HG03432 (cell line): ENCODE results near the gene CTNND2.
A peak's percentile ranks its signal among the peaks of the same experiment; 100 is the strongest.

Experiments
- ATAC-seq: cut with Tn5 transposase; IDR thresholded peaks from one replicate; pipeline ENCODE4 v1.9.1; 2021; ENCODE audit warnings: mild to moderate bottlenecking, moderate library complexity; ENCODE audit not compliant: unreplicated experiment

Gene CTNND2

GRCh38 chr5:11056560-11056959, 847.7 kb downstream of the CTNND2 start:
- ATAC-seq: no peak

DNA sequence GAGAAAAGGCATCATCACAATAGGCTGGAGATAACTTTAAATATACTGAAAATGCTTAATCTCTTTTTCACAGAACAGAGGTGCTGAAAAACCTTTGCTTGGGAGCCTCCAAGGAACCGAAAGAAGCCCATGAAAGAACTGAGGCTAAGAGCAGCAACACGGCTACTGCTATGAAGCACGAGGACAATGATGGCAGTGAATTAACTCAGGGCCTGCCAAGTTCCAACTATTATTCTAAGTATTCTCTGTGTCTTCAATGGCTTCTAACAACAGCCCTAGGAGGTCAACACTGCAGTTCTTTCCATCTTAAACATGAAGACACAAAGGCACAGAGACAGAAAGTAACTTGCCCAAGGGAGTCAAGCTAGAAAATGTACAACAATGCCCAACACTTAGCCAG, 850.2 kb downstream of the CTNND2 start:
- no peak for ATAC-seq

DNA sequence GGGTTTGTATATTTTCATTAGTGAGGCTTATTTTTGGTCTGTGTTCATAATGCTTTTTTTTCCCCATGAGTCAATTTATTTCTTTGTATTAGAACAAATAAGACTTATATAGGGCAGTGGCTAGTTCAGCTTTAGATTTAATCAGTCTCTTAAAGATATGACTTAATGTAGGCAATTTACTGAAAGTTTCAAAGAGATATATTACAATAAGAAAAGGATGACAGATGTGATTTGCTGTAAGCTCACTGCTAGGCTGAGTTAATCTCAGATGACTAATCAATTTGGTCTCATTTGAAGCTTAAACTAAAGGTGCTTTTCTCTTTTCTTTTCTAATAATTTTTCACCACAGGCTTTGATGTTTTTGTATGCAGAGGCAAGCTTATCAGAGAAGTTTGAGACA, 851.4 kb downstream of the CTNND2 start:
- no peak for ATAC-seq

- no peak for ATAC-seq
Observed at GRCh38 chr5:11050596-11051304, 853.5 kb downstream of the CTNND2 start.

GRCh38 chr5:11048760-11049159, 855.5 kb downstream of the CTNND2 start:
- no peak for ATAC-seq

DNA sequence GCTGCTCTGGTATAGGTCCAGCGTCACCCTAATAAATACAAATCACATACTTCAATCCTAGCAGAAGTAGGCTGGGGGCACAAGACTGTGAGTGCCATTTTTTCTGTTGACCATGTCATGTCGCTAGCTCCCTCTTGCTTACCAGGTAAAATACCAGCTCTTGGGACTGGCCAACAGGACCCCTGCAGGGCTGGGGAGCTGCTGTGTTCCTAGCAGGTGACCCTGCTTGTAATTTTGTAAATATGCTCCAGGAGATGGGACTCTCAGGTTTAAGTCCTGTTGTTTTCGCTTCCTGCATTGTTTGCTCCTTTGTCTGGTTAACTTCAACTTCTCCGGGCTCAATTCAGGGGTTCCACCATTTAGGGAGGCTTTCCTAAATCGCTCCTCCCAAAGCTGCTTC, 856.6 kb downstream of the CTNND2 start:
- no peak for ATAC-seq

- no peak for ATAC-seq
Observed at GRCh38 chr5:11047030-11047429, 857.2 kb downstream of the CTNND2 start.

GRCh38 chr5:11046160-11046559, 858.1 kb downstream of the CTNND2 start:
- no peak for ATAC-seq

GRCh38 chr5:11045411-11045810, 858.8 kb downstream of the CTNND2 start:
- ATAC-seq: no peak

GRCh38 chr5:11044581-11044980, 859.7 kb downstream of the CTNND2 start:
- ATAC-seq: no peak

- no peak for ATAC-seq
Observed at GRCh38 chr5:11043881-11044280, 860.4 kb downstream of the CTNND2 start.

GRCh38 chr5:11040345-11040744, 863.9 kb downstream of the CTNND2 start:
- ATAC-seq: no peak

- no peak for ATAC-seq
Observed at GRCh38 chr5:11038772-11039171, 865.5 kb downstream of the CTNND2 start.

- no peak for ATAC-seq
Observed at GRCh38 chr5:11037941-11038340, 866.3 kb downstream of the CTNND2 start.

- peak; percentile 67 for ATAC-seq
Observed at GRCh38 chr5:11037080-11037479, 867.2 kb downstream of the CTNND2 start.

DNA sequence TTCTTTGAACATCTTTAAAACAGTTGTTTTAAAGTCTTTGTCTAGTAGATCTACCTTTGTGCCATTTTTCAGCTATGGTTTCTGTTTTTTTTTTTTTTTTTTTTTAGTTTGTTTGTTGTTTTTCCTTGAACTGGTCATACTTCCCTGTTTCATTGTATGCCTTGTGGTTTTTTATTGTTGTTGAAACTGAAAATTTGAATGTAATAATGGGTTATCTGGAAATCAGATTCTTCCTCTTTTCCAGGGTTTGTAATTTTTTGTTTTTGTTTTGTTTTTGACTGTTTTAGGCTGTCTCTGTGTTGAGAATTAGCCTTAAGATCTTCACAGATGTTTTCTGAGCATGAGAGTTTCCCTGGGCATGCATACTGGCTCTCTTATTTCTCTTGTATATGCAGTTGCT, 873.6 kb downstream of the CTNND2 start:
- ATAC-seq: no peak

DNA sequence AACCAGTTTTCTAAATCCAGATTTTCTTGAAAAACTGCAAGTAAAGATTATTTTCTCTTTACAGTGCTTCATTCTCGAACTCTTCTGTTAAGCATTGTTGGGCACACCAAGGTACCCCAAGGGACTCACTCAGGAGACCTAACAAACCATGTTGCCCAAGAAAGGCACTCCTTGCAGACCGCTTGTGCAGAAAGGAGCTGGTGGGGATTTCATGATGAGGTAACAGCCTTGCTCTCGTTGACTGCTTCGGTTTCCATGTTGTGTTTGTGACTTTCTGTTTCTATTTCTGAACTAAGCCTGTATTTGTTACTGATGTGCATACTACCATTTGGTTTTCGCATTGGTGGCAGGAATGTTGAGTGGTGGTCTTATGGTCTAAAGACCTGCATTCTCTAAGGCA, 876.6 kb downstream of the CTNND2 start:
- ATAC-seq: peak; percentile 69

GRCh38 chr5:11026543-11026942, 877.7 kb downstream of the CTNND2 start:
- no peak for ATAC-seq

GRCh38 chr5:11023945-11024344, 880.3 kb downstream of the CTNND2 start:
- no peak for ATAC-seq

- no peak for ATAC-seq
Observed at GRCh38 chr5:11013793-11014192, 890.5 kb downstream of the CTNND2 start.

DNA sequence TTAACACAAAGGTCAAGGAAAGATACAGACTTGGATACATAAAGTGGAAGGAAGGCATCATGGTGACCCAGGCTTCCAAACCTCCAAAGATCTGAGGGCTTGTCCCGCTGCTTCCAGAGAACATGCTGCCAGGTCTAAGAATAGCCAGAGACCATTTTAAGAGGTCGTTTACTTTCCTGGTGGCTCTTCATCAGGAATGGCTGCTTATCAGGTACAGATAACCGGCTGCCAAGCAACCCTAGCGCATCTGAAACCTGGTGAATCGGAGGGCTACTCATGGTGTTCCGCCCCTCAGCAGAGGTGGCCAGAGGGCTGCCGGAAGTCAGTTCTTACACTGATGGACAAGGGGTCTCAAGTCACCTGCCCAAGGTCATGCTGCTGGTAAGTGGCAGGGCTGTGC, 892.0 kb downstream of the CTNND2 start:
- ATAC-seq: no peak

GRCh38 chr5:11010429-11011210, 893.6 kb downstream of the CTNND2 start:
- ATAC-seq: no peak
